ENCODE data around the gene MS4A10.
"Not testable (repeated sequence)": the region's sequence is repeated elsewhere in the genome, so short reads cannot be mapped to it uniquely, and the experiment has no call there.

MS4A10 gene

DNA sequence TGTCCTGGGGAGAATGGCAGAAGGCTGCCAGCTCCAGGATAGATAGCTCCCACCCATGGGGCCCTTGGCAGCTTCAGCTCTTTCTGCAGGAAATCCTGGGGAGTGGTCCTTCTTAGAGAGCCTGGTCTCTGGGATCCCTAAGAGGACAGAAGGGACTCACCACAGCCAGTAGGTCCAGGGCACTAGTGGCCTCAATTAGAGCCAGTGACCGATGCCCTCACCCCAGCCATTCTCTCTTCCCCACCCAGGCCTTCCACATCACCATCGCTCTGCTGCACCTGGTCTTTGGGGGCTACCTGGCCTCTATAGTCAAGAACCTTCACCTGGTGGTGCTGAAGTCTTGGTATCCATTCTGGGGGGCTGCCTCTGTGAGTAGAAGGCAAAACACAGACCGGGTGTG is 5.6 kb downstream of the MS4A10 start:
- no peak for DNase-seq

DNA sequence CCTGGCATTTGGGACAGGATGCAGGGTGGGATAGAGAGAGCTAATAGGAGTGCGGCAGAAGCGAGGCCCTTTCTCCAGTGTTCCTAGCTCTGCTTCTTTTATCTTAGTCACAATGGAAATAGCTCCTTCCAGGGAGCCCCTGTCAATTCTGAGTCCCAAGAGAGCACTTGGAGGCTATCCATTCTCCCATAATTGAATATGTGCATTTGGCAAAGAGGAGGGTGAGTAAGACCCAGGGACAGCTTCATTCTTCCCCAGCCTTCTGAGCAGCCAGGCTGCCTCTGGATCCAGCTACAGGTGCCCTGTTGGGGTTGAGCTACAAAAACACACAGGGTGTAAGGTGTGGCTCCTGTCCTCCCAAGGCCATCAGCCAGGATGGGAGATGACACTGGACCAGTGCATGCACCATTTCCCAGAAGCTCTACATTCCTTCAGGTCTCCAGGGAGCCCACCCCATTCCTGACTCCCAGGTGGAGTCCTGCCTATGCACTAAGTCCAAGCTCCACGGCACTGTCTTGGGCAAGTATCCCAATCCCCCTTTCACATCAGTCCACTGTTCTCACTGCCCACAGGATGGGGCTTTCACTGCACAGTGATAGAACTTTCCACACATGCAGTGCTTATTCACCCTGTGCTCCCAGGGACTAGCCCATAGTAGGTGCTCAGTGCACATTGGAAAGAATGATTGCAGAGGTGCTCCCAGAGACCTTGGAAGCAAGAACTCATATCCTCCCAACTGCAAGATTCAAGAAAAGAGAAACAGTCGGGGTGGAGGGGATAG is 6.2 kb downstream of the MS4A10 start:
- DNase-seq, result no peak

- no peak for DNase-seq
Measured at GRCh38 chr11:60792521-60792920, 7.4 kb downstream of the MS4A10 start.

DNA sequence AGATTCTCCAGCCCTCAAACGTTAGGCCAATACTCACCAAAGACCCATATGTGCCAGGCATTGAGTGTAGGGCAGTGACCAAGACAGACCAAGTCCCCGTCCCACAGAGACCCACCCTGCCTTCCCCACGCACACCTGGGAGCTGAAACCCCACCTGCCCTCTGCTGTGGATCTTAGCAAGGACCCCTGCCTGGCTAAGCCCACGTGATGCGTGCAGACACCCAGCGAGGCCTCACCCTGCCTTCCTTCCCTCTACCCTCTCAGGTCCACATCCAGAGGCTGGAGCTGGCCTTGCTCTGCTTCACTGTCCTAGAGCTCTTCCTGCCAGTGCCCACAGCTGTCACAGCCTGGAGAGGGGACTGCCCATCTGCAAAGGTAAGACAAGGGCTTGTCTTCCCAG is 10.2 kb downstream of the MS4A10 start:
- DNase-seq, result no peak

DNA sequence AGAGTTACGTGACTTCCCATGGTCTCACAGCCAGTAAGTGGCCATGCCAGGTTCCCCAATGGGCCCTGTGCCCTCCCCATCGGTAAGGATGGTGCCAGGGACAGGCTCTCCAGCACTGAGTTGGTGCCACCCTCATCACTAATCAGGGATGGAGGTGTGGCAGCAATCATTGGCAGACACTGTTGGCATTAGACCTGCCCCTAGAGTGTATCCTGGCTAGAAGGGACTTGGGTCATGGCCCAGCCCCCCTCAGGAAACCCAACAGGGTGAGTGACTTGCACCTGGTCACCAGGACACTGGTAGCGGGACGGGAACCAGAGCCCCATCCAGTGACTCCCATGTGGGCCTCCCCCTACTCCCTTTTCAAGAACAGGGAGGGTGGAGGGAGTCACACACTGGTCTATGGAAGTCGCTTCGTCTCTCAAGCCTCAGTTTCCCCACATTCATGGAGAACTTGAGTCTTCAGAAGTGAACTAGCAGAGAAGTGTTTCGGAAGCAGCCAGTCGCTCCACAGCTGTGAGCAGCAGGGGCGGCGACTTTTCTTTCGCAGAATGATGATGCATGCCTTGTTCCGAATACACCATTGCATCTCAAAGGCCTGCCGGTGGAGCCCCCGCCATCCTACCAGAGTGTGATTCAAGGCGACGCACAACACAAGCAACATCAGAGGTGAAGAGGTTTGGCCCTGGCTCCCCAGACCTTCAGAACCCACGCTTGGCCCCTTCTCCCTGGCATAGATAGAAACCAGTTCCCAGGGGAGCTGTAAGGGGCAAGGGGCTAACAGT is 12.9 kb downstream of the MS4A10 start:
- no peak for DNase-seq

GRCh38 chr11:60798631-60799030 is 13.5 kb downstream of the MS4A10 start:
- DNase-seq, result no peak

DNA sequence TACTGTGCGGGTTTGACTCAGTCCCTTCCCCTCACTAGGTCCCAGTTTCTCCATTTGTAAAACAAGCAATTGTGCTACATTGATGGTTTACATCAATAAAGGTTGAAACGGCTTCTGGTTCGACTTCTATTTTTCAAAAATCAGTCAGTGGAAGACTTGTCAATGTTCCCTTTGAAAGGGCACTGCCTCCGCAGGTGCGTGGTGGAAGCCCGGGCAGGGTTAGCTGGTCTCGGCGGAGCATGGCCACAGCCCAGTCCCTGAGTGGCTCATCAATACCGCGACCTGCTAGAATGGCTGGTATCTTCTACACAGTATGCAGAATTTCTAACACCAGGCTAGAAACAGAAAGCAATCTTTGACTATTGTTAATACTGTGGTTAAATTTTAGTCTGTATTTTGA is 16.1 kb downstream of the MS4A10 start:
- no peak for DNase-seq

DNA sequence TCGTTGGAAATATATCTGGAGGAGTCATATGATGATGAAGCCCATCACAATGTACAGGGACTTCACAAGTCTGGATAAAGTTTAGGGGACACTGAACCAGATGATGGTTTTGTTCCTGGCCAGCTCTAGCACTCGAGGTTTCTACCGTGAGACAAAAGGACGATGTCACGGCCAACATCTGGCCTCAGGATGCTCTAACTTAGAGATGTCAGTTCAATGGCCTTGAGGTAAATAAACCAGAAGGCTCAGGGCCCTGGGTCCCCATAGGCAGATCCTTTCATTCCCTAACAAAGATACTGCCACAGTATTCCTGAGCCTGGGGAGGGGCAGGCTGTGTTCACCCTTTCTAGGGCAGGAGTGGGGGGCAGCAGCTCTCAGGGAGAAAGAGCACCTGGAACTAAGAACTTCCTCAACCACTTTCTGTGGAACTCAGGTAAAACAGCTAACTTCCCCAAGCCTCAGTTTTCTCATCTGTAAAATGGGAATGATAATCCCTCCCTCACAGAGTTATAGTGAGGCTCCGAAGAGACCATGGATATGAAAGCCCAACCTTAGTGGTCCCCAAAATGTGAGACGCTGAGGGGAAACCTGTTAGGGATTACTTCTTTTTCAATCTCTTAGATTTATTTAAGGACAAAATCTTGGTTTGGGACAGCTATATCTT is 18.3 kb downstream of the MS4A10 start:
- DNase-seq, result no peak

GRCh38 chr11:60809249-60809648 is 24.1 kb downstream of the MS4A10 start:
- no peak for DNase-seq

GRCh38 chr11:60809691-60810090 is 24.6 kb downstream of the MS4A10 start:
- no peak for DNase-seq

DNA sequence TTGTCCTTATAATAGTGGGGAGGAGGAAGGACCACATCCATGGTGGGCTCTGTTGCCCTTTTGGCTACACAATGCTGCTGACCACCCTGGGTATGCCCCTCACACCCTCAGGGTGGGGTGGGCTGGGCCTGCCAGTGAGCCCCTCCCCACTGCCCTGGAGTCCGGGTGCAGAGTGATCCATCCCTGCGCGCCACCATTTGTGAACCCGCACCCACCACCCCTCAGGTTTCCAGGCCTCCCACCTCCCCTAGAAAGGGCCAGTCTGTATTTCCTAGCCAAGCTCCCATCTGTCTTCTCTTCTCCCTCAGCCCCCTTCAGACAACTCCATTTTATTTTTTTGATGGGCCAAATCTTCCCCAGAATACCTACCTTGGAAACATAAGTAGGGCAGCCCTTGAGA is 25.0 kb downstream of the MS4A10 start:
- no peak for DNase-seq

- no peak for DNase-seq
Measured at GRCh38 chr11:60810569-60810968, 25.4 kb downstream of the MS4A10 start.

- no peak for DNase-seq
Measured at GRCh38 chr11:60813324-60813723, 28.2 kb downstream of the MS4A10 start.

- DNase-seq, result no peak
Measured at GRCh38 chr11:60814112-60814511, 29.0 kb downstream of the MS4A10 start.

DNA sequence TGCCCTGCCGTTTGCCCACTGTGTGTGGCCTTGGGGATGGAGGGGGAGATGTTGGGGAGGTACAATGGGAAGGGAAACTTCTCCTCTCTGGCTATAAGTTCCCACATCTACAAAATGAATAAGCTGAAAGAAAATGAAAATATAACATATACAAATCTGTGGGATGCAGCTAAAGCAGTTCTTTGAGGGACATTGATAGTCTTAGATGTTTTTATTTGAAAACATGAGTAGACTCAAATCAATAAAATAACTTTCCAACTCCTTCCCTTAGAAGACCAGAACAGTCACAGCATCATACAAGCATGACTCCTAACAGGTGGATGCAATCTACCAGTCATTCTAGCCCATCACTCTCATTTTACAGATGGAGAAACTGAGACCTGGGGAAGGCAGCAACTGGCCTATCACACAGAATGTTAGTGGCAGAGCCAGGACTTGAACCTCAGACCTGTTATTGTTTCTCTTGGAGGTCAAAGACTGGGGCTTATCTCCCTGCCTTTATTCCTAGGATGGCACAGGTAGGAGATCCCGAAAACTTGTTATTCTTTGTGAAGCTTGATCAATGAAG is 31.5 kb downstream of the MS4A10 start:
- no peak for DNase-seq

GRCh38 chr11:60818057-60818456 is 32.9 kb downstream of the MS4A10 start:
- DNase-seq, result no peak

DNA sequence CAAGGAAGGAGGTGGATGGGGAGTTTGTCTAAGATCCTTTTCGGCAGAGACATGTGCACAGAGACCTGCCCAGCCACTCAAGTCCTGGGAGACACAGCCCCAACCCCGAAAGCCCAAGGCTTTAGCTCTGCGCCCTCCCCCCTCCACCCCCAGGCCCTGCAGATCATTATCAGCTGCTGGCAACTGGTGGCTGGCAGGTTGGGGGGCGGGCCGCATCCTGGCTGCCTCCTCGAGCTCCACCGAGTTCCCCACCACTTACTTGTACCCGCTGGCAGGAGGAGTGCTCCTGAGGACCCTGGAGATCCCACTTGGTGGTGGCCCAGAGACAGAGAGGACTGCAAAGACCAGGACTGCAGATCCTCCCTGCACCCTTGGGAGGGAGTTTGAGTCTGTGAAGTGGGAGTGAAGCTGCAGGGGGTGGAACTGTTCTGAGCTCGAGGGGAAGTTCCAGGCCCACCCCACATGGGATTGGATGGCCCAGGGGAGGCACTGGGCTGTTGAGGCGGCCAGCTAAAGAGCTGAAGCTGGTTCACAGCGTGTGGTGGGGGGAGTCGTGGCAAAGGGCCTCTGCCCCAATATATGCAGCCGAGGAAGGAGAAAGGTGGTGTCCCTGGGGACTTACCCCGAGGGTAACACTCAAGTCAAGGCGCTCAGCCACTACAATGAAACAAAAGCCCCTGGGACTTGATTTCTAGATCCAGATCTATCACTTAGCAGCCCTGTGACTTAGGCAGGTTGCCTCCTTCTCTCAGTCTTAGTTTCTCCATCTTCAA is 36.9 kb downstream of the MS4A10 start:
- no peak for DNase-seq

DNA sequence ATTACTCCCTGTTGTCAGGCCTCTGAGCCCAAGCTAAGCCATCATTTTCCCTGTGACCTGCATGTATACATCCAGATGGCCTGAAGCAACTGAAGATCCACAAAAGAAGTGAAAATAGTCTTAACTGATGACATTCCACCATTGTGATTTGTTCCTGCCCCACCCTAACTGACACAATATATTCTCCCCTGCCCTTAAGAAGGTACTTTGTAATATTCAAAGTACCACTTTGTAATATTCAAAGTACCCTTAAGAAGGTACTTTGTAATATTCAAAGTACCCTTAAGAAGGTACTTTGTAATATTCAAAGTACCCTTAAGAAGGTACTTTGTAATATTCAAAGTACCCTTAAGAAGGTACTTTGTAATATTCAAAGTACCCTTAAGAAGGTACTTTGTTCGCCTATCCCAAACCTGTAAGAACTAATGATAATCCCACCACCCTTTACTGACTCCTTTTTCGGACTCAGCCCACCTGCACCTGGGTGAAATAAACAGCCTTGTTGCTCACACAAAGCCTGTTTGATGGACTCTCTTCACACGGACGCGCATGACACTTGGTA is 38.7 kb downstream of the MS4A10 start:
- DNase-seq, result not testable (repeated sequence)

GRCh38 chr11:60825118-60825517 is 40.0 kb downstream of the MS4A10 start:
- DNase-seq, result no peak

GRCh38 chr11:60825790-60826189 is 40.7 kb downstream of the MS4A10 start:
- DNase-seq, result no peak

DNA sequence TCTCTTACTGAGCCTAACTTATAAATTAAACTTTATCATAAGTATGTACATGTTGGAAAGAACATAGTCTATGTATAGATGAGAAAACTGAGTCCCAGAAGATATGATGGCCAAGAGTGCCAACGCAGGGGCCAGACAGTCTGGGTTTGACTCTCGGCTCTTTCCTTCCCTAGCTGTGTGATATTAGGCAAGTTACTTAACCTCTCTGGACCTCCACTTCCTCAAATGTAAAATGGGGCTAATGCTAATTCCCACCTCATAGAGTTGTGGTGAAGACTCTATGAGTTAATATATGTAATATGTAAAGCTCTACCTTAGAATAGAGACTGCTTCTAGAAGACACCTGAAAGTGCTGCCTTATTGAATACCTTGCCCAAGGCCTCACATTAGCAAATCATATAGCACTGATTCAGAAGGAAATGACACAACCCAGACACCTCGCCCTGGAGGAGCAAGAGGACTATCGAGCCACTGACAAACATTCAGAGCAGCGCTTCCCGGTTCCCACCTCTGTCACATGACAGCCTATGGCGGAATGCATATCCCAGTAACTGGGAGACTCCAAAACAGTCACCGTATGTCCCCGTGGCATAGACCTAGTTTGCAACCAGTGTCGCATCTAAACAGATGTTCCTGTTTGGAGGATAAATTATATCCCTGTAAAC is 45.5 kb downstream of the MS4A10 start:
- no peak for DNase-seq

- DNase-seq, result peak; percentile 53
Measured at GRCh38 chr11:60831143-60831500, 46.0 kb downstream of the MS4A10 start.
